CD14-positive monocyte (primary cell): ENCODE results near the gene COQ8A. TPM values are rescaled to one million over a fixed set of nuclear protein-coding genes. Genes with fewer than 3 reads are reported as not detected.

Experiments
- DNase-seq, 3 donors: peaks; one replicate each; pipeline ENCODE4 v3.0.0-alpha.2; 2011 to 2022
- H2AFZ ChIP-seq: 2 replicates; pipeline ENCODE4 v1.6.0; 2012; ENCODE audit warnings: mild to moderate bottlenecking, low read depth, low read length, inconsistent platforms; ENCODE audit not compliant: insufficient read depth, poor library complexity, severe bottlenecking
- H3K27ac ChIP-seq, 2 donors: 1 replicate in 1 of 2; 2 replicates in 1 of 2; pipeline ENCODE4 v1.5.1; 2012 to 2013; ENCODE audit warnings: low read length in 2 of 2, control low read depth in 1 of 2, inconsistent platforms in 1 of 2, low read depth in 1 of 2, mild to moderate bottlenecking in 1 of 2
- H3K27me3 ChIP-seq, 2 donors: one replicate each; pipeline versions ENCODE4 v1.6.0 to v1.6.1; 2011 to 2013; ENCODE audit warnings: low read length in 2 of 2; ENCODE audit not compliant: control insufficient read depth in 2 of 2, insufficient read depth in 2 of 2
- H3K36me3 ChIP-seq, 2 donors: replicated peaks in 1 of 2; 1 replicate in 1 of 2; 2 replicates in 1 of 2; pipeline versions ENCODE4 v1.5.1 to v1.6.1; 2012 to 2013; ENCODE audit warnings: low read length in 2 of 2, control low read depth in 1 of 2, inconsistent platforms in 1 of 2, mild to moderate bottlenecking in 1 of 2; ENCODE audit not compliant: insufficient read depth in 2 of 2, control insufficient read depth in 1 of 2
- H3K4me1 ChIP-seq, 2 donors: 1 replicate in 1 of 2; 2 replicates in 1 of 2; pipeline versions ENCODE4 v1.5.1 to v1.6.1; 2012 to 2013; ENCODE audit warnings: low read length in 2 of 2, control low read depth in 1 of 2, inconsistent platforms in 1 of 2, mild to moderate bottlenecking in 1 of 2, moderate library complexity in 1 of 2; ENCODE audit not compliant: insufficient read depth in 2 of 2, control insufficient read depth in 1 of 2
- H3K4me2 ChIP-seq: replicated peaks from 2 replicates; pipeline ENCODE3; 2012; ENCODE audit warnings: low read length, moderate library complexity, mild to moderate bottlenecking; ENCODE audit not compliant: poor library complexity, severe bottlenecking; ENCODE audit errors: extremely low read depth
- H3K4me3 ChIP-seq, 3 experiments: fragments of 200-600 bp in 1 of 3; sonication (generic) in 1 of 3; replicated peaks in 1 of 3; 1 replicate in 2 of 3; 2 replicates in 1 of 3; pipeline ENCODE4 v1.5.1; 2011 to 2013; ENCODE audit warnings: low read length in 3 of 3, mild to moderate bottlenecking in 3 of 3, control low read depth in 2 of 3, low read depth in 2 of 3, inconsistent platforms in 1 of 3, moderate library complexity in 1 of 3
- H3K79me2 ChIP-seq: 2 replicates; pipeline ENCODE4 v1.6.0; 2012; ENCODE audit warnings: mild to moderate bottlenecking, control low read depth, inconsistent platforms, low read length, moderate library complexity; ENCODE audit not compliant: insufficient read depth
- H3K9ac ChIP-seq: 2 replicates; pipeline ENCODE4 v1.6.0; 2017; ENCODE audit warnings: low read length, mild to moderate bottlenecking; ENCODE audit not compliant: insufficient read depth, poor library complexity, severe bottlenecking
- H3K9me3 ChIP-seq, 2 donors: replicated peaks in 1 of 2; 1 replicate in 1 of 2; 2 replicates in 1 of 2; pipeline versions ENCODE4 v1.5.1 to v1.6.1; 2012 to 2013; ENCODE audit warnings: low read length in 2 of 2, control low read depth in 1 of 2; ENCODE audit not compliant: control insufficient read depth in 1 of 2, insufficient read depth in 1 of 2
- H4K20me1 ChIP-seq: 2 replicates; pipeline ENCODE4 v1.6.0; 2012; ENCODE audit warnings: mild to moderate bottlenecking, low read length, control low read depth, moderate library complexity; ENCODE audit not compliant: insufficient read depth
- H3K27ac Mint-ChIP-seq, 7 donors: one replicate each; pipeline ENCODE4 v1.8.0; 2020; ENCODE audit warnings: mild to moderate bottlenecking in 7 of 7, mixed read lengths in 7 of 7, moderate library complexity in 6 of 7, inconsistent platforms in 2 of 7
- H3K27me3 Mint-ChIP-seq, 3 donors: one replicate each; pipeline ENCODE4 v1.8.0; 2021 to 2022; ENCODE audit warnings: low read depth in 3 of 3, mild to moderate bottlenecking in 3 of 3, mixed read lengths in 3 of 3, moderate library complexity in 3 of 3, inconsistent platforms in 1 of 3
- H3K36me3 Mint-ChIP-seq, 2 donors: one replicate each; pipeline ENCODE4 v1.8.0; 2020; ENCODE audit warnings: mixed read lengths in 2 of 2, inconsistent platforms in 1 of 2, mild to moderate bottlenecking in 1 of 2
- H3K4me1 Mint-ChIP-seq: one replicate; pipeline ENCODE4 v1.8.0; 2020; ENCODE audit warnings: mild to moderate bottlenecking, mixed read lengths
- H3K4me3 Mint-ChIP-seq, 2 donors: one replicate each; pipeline ENCODE4 v1.8.0; 2020; ENCODE audit warnings: mild to moderate bottlenecking in 2 of 2, mixed read lengths in 2 of 2, moderate library complexity in 1 of 2
- H3K9me3 Mint-ChIP-seq, 7 donors: one replicate each; pipeline ENCODE4 v1.8.0; 2020 to 2022; ENCODE audit warnings: mixed read lengths in 7 of 7, mild to moderate bottlenecking in 6 of 7, moderate library complexity in 6 of 7, inconsistent platforms in 2 of 7
- CTCF ChIP-seq: fragments of 200-600 bp; IDR thresholded peaks from one replicate; pipeline ENCODE4 v1.8.0; 2022; ENCODE audit warnings: antibody characterized with exemption, mild to moderate bottlenecking
- WGBS: methylation state at CpG from one replicate; pipeline ENCODE4 v1.1.5; 2013; ENCODE audit warnings: missing lambda C conversion rate; ENCODE audit not compliant: insufficient coverage; 5-methylcytosine and 5-hydroxymethylcytosine counted together
- intact Hi-C, 2 donors: fragments of 100-400 bp; cut with micrococcal nuclease; formaldehyde crosslinking; loops; one replicate each; pipeline versions ENCODE4 v1.15.0 to v1.15.1; 2023
- polyA plus RNA-seq, 3 donors: library from polyadenylated mRNA; depleted of rRNA in 1 of 3; unstranded in 2 of 3; stranded (reverse) in 1 of 3; fragments of 300-500 nt in 2 of 3; fragments of >200 nt in 1 of 3; fragmentation: Illumina TruSeq in 2 of 3; gene quantifications; 1 replicate in 2 of 3; 2 replicates in 1 of 3; pipeline ENCODE4 v1.2.3, GENCODE V29; 2012 to 2021

COQ8A gene
- polyA plus RNA-seq, 3 donors: 33.1 to 44.7 (median 38.2) TPM

- H3K9me3 ChIP-seq: no peaks in the 10 kb centered on the region
- H3K27ac ChIP-seq: no peak overlapping the region
- TF ChIP-seq CTCF: no peak
- no peak overlapping the region for H3K4me3 Mint-ChIP-seq
- H3K79me2 ChIP-seq: no peaks in the 10 kb centered on the region
- peaks cover 0 to 4% of the 10 kb centered on the region in 2 donors for H3K36me3 Mint-ChIP-seq
- H3K9ac ChIP-seq: no peak overlapping the region
- peaks cover 17% of the 10 kb centered on the region in 2 donors for H3K4me1 ChIP-seq
- no peak for DNase-seq
- no peaks in the 10 kb centered on the region for H4K20me1 ChIP-seq
- no peak overlapping the region for H3K27ac Mint-ChIP-seq
- no peak overlapping the region for H3K4me3 ChIP-seq
- no peak overlapping the region for H2AFZ ChIP-seq
- no peaks in the 10 kb centered on the region for H3K27me3 Mint-ChIP-seq
- H3K9me3 Mint-ChIP-seq: peaks cover 0 to 3% (median 0%) of the 10 kb centered on the region in 7 donors
- H3K4me2 ChIP-seq: no peak overlapping the region
- H3K4me1 Mint-ChIP-seq: peaks cover 22% of the 10 kb centered on the region
- H3K36me3 ChIP-seq: no peaks in the 10 kb centered on the region
- WGBS: 95% methylated on average over 18 of the region's 22 CpGs
- intact Hi-C loops: no loop called here
- no peaks in the 10 kb centered on the region for H3K27me3 ChIP-seq
Measured at GRCh38 chr1:226993814-226994585, 53.9 kb downstream of the COQ8A start.

- Histone ChIP-seq H3K9me3 (no peaks in the 10 kb centered on the region), H4K20me1 (no peaks in the 10 kb centered on the region), H3K4me1 (peaks cover 9 to 10% of the 10 kb centered on the region in 2 donors), H3K9ac (no peak overlapping the region), H3K36me3 (no peaks in the 10 kb centered on the region), H3K4me3 (no peak overlapping the region), H3K79me2 (no peaks in the 10 kb centered on the region), H3K27me3 (no peaks in the 10 kb centered on the region), H2AFZ (no peak overlapping the region), H3K27ac (no peak overlapping the region), H3K4me2 (no peak overlapping the region)
- no peaks in the 10 kb centered on the region for H3K27me3 Mint-ChIP-seq
- H3K4me1 Mint-ChIP-seq: peaks cover 20% of the 10 kb centered on the region
- H3K4me3 Mint-ChIP-seq: no peak overlapping the region
- no peak overlapping the region for H3K27ac Mint-ChIP-seq
- H3K36me3 Mint-ChIP-seq: peaks cover 0 to 4% of the 10 kb centered on the region in 2 donors
- H3K9me3 Mint-ChIP-seq: peaks cover 0 to 4% (median 0%) of the 10 kb centered on the region in 7 donors
- intact Hi-C loops: no loop called here
- TF ChIP-seq CTCF: no peak
- WGBS: 97% methylated on average over 17 of the region's 18 CpGs
- no peak for DNase-seq
Measured at GRCh38 chr1:226994586-226995364, 54.7 kb downstream of the COQ8A start.
